H54 (cell line): ENCODE measurements around the gene ANKRD44.

Experiments
- DNase-seq: peaks from one replicate; pipeline ENCODE4 v3.0.0; 2011; ENCODE audit warnings: low spot score, mixed read lengths; ENCODE audit not compliant: insufficient read length
- FAIRE-seq: peaks from 3 replicates; lab custom pipeline; 2011; peaks lifted over from hg19 to GRCh38; lab: Jason Lieb, UNC
- POLR2A ChIP-seq: IDR thresholded peaks from 2 replicates; pipeline ENCODE4 v1.6.1; 2011; ENCODE audit warnings: low read depth, mild to moderate bottlenecking, low read length

The ANKRD44 gene

DNA sequence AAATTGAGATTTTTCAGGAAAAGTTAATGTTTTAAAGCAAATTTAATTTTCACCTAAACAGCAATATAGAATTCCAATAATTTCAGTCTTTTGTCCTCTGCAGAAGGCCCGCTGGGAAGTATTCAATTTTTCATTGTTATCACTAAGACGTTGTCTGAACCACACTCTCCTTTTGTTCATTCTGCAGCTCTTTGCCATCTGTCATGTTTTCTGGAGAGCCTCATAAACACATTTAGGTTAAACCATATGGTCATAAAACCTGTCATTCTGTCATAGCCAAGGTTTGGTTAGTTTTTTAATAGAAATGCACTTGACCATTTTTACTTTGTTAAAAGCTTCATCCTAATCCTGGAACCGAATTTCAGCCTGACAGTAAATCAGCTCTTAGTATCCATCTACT lies 330.1 kb downstream of the ANKRD44 start:
- FAIRE-seq (no peak), DNase-seq (no peak)
- TF ChIP-seq POLR2A = no peak

- no peak for TF ChIP-seq POLR2A
- DNase-seq = no peak
- FAIRE-seq = no peak
Measured at GRCh38 chr2:196980001-196980400, 330.6 kb downstream of the ANKRD44 start.

- DNase-seq (no peak), FAIRE-seq (no peak)
- TF ChIP-seq POLR2A = no peak
Measured at GRCh38 chr2:196977507-196977906, 333.1 kb downstream of the ANKRD44 start.

DNA sequence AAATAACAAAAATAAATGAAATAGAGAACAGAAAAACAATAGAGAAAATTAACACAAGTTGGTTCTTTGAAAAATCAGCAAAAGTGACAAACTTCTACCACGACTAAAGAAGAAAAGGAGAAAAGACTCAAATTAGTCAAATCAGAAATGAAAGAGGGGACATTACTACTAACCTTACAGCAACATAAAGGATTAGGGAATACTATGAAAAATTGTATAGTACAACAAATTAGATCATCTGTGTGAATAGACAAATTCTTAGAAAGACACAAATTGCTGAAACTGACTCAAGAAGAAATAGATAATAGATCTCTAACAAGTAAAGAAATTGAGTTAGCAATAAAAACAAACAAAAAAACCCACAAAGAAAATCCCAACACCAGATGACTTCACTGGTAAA lies 335.6 kb downstream of the ANKRD44 start:
- TF ChIP-seq POLR2A = no peak
- FAIRE-seq (no peak), DNase-seq (no peak)

DNA sequence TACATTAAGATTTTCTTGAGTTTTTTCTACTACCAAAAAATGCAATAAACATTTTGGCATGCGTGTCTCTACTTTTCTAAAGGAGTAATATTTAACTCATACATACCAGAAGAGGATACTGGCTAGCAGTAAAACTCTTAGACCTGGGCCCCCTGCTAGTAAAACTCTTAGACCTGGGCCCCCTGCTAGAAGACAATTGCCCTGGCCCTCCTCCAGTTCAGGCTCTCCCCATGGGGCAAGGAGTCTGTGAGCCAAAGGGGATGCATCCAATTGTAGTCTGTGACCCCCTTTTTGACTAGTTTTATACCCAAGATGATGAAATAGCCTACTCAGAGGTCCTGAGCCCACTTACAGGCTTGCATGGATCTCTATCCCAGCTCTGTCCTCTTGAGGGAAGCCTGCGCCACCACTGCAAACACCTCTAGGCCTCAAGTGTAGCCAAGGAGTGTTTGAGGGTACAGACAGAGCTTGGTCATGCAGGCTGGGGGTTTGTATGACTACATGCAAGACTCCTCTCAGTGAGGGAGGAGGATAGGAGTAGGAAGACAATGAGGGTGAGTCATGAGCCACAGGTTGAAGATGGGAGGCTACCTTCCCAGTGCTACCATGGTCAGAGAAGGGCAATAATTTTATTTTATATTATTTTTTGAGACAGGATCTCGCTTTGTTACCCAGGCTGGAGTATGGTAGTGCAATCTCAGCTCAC lies 338.9 kb downstream of the ANKRD44 start:
- no peak for TF ChIP-seq POLR2A
- DNase-seq (no peak), FAIRE-seq (no peak)

DNA sequence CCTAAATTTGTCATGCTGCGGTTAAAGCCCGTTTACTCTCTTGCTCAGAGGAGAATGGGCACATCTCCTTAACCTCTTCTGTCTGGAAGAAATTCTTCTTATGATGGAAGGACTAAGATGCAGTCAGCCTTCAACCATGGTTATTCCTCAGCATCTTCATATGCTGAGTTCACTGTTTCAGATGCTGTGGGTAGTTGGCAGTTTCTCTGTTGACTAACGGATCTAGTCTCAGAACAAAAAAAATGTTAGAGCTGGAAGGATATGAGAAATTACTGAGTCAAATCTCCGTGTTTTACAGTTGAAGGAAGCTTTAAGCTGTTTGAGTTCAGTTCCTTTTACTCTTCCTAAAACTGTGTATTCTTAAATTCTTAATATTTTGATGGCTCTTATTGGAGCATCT lies 340.5 kb downstream of the ANKRD44 start:
- DNase-seq = no peak
- TF ChIP-seq POLR2A = no peak
- peak; percentile 43 for FAIRE-seq

DNA sequence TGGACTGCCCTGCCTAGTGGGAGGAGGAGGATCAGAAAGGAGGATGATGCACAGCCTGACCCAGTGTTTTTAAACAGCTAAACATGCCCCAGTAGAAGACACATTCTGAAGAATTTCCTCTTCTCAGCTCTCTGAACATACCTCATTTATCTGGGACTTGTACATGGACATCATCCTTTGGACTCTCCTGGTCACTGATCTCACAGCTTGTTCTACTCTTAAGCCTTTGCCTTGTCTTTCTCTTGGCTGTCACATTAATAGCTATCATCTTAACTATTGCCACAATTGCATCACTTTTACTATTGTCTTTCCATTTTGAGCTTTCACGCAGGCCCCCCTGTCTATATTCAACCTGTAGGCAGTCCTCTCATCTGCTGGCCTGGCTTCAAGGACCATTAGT lies 342.1 kb downstream of the ANKRD44 start:
- TF ChIP-seq POLR2A = no peak
- DNase-seq (no peak), FAIRE-seq (no peak)

DNA sequence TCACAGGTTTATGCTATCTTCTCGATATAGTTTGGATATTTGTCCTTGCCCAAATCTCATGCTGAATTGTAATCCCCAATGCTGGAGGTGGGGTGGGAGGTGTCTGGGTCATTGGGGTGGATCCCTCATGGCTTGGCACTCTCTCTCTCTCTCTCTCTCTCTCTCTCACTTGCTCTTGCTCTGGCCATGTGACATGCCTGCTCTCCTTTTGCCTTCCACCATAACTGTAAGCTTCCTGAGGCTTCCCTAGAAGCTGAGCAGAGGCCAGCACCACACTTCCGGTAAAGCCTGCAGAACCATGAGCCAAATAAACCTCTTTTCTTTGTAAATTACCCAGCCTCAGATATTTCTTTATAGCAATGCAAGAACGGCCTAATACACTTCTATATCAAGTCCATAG lies 342.8 kb downstream of the ANKRD44 start:
- DNase-seq (no peak), FAIRE-seq (no peak)
- no peak for TF ChIP-seq POLR2A

GRCh38 chr2:196967116-196967515 lies 343.5 kb downstream of the ANKRD44 start:
- no peak for TF ChIP-seq POLR2A
- DNase-seq (peak; percentile 17), FAIRE-seq (peak; percentile 95)

DNA sequence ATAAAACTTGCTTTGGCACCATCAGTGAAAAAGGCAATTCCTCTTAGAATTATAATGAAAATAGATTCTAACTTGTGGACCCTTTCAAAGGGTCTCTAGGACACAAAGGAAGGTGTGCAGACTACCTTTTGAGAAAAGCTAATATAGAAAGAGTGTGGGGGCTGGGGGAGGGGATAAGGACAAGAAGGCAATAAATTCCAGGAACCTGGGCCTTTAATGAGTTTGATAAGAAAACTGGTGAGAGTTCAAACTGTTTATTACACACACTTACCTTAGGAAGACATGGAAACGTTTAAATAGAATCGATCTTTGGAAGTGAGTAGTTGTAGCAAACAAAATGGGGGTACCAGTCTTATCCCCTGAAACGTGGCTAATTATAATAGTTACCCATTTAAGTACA lies 344.5 kb downstream of the ANKRD44 start:
- TF ChIP-seq POLR2A = no peak
- FAIRE-seq (no peak), DNase-seq (no peak)

DNA sequence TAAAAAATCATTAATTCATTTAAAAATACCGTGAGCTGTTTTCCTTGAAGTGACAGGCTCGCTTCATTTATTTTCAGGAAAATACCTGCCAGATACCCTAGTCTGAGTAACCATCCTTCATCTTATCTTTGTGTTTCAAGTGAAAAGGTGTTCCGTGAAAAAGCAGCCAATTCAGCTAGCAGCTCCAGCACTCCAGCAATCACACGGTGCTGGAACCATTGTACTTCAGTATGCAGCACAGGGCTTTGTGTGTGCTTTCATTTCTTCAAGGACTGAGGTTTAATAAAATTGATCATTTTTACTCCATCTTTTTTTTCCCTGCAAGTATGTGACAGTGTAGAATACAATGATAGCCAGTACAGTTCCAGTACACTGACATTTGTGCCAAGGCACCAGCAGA lies 344.9 kb downstream of the ANKRD44 start:
- TF ChIP-seq POLR2A = no peak
- FAIRE-seq (no peak), DNase-seq (no peak)

GRCh38 chr2:196963961-196964360 lies 346.6 kb downstream of the ANKRD44 start:
- TF ChIP-seq POLR2A = no peak
- no peak for DNase-seq
- no peak for FAIRE-seq

DNA sequence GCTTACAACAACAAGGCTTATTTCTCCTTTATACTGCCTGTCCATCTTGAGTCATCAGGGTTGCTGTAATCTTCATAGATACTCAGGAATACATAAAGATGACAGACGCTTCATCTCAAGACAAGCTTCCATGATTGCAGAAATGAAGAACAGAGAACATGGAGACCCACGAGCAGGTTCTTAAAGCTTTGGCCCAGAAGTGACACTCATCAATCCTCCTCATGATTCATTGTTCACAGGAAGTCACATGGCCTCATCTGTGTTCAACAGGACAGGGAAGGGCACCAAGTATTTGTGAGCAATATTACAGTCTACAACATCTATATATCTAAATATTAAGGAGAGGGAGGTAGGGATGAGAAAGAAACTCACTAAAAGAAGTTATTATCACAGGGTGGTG lies 347.5 kb downstream of the ANKRD44 start:
- FAIRE-seq (peak; percentile 43), DNase-seq (no peak)
- no peak for TF ChIP-seq POLR2A

DNA sequence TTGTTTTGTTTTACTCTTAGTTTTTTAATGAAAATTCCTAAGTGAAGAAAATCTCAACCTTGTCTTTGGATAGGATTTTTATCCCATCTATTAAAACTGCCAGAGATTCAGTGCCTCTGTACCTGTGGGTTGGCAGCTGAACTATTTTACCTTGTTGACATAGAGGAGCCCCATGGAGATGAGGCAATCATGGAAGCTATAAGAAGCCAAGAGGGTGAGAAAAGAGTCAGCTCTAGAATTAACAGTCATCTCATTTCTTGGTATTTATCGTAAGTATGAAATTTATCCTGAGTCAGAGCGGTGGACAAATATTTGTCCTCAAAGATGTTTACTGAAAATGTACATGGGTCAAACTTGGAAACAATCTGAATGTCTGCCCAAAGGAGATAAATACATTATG lies 348.3 kb downstream of the ANKRD44 start:
- TF ChIP-seq POLR2A = no peak
- FAIRE-seq = no peak
- DNase-seq = no peak

DNA sequence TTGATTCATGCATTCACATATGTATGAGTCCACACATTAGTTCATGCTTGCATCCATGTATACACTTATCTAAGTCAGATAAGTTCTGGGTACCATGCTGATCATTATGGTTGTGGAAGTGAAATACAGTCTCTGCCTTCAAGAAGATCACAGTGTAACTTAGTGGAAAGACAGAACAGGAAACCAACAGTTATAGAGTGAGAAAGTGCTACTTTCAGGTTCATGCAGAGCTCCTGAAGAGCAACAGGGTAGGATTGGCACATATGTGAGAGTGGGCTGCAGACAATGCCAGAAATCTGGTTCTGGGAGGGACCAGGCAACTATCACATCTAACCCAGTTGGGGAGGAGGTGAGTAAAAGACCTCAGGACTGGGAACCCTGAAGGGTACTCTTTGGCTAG lies 348.7 kb downstream of the ANKRD44 start:
- no peak for TF ChIP-seq POLR2A
- no peak for FAIRE-seq
- DNase-seq = no peak
